Measurements from ENCODE around the gene SLC16A12.

DNA sequence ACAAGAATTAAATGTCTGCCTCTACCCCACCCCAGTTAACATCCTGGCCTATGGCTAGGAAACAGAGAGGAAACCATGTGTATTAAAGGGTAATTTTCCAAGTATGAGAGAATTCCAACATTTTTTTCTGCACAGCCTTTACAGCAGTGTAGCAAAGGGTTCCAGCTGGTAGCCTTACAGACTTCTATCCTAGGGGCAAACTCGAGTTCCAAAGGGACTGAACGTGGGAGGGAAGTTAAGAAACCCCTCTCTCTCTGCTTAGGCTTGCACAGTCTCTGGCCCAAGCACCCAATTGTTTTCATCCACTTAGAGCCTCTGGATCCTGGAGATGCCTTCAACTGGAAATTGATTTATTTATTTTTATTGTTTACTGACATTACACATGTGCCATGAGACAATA is 60.3 kb downstream of the SLC16A12 start:
- TF ChIP-seq, protein P1, sequence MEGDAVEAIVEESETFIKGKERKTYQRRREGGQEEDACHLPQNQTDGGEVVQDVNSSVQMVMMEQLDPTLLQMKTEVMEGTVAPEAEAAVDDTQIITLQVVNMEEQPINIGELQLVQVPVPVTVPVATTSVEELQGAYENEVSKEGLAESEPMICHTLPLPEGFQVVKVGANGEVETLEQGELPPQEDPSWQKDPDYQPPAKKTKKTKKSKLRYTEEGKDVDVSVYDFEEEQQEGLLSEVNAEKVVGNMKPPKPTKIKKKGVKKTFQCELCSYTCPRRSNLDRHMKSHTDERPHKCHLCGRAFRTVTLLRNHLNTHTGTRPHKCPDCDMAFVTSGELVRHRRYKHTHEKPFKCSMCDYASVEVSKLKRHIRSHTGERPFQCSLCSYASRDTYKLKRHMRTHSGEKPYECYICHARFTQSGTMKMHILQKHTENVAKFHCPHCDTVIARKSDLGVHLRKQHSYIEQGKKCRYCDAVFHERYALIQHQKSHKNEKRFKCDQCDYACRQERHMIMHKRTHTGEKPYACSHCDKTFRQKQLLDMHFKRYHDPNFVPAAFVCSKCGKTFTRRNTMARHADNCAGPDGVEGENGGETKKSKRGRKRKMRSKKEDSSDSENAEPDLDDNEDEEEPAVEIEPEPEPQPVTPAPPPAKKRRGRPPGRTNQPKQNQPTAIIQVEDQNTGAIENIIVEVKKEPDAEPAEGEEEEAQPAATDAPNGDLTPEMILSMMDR (IDR thresholded peaks at IDR 0.05; ENCODE audit: low read length) = no peak
- TF ChIP-seq EZH2 (IDR thresholded peaks at IDR 0.05; ENCODE audit: borderline replicate concordance, low read length) = no peak

Measured in OCI-LY1 (cell line).